Bone marrow (tissue), 2 donors: ENCODE measurements around the gene VGLL3.
"Not testable (repeated sequence)": the region's sequence is repeated elsewhere in the genome, so short reads cannot be mapped to it uniquely, and the experiment has no call there.

ENCODE experiments used
- DNase-seq, 2 donors: peaks; one replicate each; lab custom pipeline; 2025; lab: John Stamatoyannopoulos, UW

The VGLL3 gene

DNA sequence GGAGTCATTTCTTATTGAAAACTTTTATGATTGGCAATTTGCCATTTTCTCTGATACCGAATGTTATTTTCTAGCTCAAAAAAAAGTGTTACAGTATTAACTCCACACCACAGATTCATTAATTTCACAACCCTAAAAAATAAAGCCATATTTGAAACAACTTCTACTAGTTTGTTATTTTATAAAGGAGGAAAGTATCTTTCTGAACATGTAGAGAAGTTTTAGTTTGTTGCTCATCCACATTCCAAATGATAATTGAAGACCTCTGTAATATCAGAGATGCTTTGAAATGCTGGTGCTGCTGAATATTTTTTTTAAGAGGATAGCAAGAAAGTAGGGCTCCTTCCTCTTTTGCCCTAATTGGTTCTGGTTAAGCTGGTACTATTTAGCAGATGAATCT is 1.9 kb downstream of the VGLL3 start:
- DNase-seq, result no peak

DNA sequence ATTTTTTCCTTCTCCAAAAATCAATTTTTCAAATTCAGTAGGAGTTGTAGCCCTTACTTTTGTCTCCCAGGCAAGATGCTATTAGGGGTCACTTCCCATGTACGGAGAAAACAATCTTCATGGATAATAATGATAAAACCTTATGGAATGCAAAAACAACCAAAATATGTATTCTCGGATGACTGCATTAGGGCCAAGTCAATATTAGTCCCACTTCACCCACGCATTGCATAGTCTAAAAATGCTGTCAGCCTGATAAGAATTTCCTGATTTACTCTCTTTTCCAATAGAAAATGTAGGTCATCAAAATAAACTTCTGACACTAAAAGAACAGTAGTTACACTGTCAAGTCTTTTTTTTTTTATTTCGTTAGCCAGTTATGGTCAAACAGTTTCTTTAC is 2.7 kb downstream of the VGLL3 start:
- DNase-seq, result no peak

DNA sequence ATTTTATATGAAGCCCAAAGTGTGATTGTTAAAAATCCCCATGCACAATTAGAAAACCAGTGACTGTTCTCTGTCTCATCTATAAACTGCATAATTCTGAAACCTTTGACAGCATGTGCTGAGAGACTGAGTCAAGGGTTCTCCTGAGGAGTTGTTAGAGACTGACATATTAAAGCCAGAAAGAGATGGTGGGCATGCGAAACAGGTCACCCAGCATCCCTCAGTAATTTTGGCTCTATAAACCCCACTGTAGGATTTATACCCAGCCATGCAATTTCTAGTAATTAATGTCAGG is 3.6 kb downstream of the VGLL3 start:
- no peak for DNase-seq

DNA sequence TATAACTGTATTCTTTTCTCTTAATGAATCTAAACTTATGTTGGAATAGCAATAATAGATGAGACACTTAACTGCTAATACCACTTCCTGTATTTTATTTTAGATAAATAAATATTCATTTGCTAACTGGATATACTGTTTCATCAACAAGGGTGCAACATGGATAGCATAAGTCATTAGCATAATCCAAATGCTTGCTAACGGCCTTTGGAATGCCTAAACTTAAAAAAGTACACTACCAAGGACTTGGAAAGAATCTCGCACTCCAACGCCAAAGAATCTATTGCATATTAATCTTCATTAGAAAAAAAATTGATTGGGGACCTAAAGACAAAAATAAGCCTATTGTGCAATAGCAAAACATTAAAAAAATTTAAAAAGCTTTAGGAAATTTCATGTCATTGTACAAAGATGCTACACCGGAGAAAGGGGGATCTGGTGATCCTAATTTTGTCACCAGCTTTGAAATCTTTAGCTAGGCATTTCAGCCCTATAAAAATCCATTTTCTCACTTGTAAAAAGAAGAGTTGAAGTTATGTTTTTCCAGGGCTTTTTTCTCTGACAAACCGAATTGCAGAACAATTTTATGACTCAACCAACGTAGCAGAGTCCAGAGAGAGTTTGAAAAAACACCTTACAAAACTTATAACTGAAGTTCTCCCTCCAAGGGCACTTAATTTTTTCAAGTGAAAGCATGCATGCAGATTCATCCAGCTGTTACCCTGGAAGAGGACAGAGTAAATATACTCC is 4.1 kb downstream of the VGLL3 start:
- no peak for DNase-seq

DNA sequence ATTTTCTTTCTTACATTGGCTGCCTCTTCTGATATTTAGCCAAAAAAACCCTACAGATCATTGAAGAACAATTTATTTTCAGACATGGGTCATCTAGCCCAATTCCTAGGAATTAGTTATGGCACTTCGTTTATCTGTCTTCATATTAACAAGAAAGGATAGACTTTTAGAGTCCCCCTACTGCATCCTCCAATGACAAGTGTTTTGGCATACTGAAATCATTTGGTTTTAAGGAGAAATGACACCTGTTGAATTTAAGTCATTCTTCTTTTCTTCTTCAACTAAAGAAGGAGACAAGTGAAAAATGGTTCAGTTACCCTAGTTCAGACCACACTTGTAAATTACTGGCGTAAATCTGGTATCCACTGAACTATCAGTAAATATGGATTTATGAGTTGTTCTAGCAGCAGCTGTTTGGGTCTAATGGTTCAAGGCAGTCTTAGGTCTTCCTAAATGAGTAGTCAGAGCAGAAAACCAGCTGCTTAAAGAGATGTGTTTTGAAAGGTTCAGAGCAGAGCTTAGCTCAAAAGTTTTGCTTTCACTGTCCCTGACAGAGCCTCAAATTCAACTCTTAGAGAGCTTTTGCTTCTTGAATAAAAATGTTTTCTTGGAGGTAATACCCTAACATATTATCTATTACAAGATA is 5.6 kb downstream of the VGLL3 start:
- DNase-seq, result no peak

DNA sequence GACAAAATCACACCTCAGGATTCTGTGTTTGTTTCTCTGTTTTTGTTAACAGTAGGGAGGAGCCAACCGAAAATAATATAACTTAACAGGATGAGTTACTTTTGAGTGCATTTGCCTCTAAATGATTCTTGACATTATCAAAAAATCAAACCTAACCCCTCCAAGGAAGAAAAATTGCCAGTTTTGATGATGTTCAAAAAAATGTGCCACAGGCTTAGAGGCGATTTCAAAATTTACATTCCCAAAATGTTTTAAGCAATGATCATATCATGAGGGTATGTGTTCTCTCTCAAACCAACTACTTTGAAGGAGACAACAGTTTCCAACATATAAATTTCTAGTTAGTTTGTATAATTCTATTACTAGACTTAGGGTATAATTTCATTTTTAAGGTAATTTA is 6.7 kb downstream of the VGLL3 start:
- no peak for DNase-seq

DNA sequence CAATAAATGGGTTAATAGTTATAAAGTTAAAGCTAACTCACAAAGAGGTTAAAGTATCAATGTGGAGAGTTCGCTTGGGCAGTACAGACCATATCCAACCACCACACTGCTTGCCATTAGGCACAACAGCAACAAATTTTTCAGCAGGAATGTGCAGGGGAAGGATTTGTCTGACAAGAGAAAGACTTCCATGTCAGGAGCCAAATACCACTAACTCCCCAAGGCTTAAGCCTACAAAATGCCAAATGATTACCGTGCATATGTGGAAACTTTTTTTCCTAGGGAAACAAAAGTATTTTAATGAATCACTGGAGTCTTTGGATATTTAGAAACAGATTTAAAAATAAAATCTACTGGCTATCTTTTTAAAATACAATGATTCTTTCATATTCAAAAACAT is 8.1 kb downstream of the VGLL3 start:
- no peak for DNase-seq

DNA sequence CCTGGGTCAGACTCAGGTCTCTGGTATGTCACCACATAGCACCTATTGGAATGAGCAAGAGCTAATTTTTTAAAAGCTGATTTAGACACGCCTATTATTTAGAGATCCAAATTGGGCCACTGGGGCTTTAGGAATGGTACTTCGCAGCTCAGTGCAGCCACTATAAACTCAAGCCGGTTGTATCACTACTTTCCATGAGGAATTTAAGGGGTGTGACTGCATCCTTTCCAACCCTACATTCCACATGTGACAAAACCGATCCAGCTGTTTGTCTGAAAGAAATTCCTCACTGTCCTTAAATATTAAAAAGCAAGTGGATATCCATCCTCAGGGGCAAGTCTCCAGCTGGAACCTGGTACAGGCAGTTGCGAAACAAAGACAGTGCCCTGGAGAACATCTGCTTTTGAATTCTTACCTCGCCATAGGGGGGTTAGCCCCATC is 12.8 kb downstream of the VGLL3 start:
- DNase-seq, result no peak

DNA sequence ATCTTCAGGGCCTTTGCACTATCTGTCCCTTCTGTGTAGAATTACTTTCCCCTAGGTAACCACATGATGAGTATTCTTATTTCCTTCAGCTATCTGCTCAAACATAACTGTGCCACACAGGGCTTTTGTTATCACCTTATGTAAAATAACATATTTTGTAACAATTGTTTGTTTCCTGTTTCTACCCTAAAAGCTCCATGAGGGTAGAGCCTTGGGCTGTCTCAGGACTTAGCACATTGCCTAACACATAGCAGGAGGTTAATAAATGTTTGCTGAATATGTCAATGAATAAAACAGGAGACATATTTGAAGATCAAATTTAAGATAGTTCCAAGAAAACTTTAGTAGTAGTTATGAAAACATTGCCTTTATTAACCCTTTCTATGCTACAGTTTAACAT is 14.7 kb downstream of the VGLL3 start:
- DNase-seq, result no peak

DNA sequence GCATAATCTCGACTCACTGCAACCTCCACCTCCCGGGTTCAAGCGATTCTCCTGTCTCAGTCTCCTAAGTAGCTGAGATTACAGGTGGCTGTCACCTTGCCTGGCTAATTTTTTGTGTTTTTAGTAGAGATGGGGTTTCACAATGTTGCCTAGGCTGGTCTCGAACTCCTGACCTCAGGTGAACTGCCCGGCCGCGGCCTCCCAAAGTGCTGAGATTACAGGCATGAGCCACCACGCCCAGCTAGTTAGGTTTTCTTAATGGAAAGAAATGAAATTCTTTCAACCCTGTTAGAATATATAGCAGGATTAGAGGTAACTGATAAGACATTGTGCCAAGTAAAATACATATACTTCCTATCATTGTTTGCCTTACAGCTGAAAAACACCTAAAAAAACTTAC is 16.8 kb downstream of the VGLL3 start:
- not testable (repeated sequence) for DNase-seq

DNA sequence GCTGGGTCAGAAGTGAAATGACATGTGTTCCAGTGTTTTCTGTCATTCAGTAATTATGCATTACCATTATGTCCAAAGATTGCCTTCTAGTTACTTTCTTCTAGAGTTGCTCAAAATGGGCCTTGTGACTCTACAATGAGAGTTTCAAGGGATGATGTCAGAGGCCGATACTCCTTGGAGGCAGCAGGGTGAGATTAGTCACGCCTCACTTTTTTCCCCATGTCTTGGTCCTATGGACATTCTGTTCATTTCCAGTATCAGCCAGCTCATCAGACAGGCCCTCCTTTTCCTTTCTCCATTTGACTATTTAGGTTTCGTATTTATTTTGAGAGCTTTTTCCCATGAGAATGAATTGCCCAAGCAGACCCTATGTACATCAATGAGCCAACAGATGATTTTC is 17.5 kb downstream of the VGLL3 start:
- DNase-seq, result no peak

DNA sequence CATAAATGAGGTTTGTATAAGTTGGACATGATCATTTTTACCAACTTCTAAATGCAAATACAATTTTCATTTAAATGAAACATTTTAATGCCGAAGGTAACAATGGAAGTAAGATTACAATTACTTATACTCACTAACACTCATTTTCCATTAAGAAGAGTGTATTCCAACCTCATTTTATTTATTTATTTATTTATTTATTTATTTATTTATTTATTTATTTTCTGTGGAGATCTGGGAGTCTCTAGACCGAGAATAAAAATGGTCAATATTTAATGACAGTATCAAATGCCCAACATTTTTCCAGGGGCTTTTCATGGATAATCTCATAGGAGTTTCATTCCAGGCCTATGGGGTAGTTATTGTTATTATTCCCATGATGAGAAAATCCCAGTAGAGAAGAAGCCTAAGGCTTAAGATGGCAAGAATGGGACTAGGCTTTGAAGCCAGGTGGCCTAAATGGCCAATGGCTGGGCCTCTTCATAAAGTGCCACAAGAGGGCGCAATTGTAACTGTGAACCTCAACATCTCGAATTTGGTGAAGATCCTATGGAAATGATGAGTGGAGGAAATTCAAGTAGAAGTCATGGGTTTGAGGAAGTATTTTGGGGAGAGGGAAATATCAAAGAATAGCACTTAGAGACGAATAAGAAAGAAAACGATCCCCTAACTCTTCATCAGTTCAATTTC is 21.3 kb downstream of the VGLL3 start:
- peak in 1 of 2 donors; percentile 21 for DNase-seq

DNA sequence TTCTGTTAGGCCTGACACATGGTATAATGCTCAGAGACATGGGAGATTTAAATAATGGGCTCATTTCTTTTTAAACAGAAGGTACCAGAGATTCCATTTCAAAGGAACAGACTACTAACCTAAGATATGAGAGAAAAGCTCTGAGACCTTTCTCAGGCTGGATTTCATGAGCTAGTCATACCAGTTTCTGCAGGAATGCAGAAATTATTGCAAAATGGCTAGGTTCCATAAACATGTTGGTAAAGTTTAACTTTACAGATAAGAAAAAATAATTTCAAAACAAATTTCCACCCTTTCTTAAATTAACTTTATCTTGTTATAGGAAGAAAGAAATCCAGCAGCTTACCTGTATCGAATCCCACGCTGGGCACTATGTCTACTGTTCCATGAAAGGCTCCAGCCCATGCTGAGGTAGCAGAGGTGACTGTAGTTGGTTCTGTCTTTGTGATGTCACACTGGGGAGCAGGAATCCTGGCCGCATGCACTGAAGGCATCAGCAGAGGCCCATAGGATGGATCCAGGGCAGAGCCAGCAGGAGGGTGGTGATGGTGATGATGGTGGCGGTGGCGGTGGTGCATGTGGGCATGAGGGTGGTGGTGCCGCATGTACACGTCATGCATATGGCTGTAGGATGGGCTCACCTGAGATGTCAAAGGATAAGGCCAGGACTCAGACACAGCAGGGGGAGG is 22.6 kb downstream of the VGLL3 start:
- no peak for DNase-seq

DNA sequence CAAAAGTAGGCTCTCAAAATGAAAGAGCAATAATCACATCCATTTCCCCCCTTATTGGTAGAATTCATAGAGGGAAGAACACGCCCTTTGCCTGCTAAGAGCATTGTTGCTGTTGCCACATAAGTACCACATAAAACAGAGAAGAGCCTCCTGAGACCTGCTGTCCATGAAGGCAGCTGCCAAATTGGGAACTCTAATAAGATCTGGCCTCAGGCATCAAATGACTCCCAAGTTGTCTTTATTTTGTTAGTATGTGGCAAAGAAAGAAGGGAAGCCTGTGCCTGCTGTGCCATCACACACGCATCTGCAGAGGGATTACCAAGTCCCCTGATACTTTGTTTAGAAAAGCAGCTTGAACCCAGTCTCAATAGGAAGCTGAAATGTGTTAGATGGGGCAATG is 23.9 kb downstream of the VGLL3 start:
- DNase-seq, result no peak

DNA sequence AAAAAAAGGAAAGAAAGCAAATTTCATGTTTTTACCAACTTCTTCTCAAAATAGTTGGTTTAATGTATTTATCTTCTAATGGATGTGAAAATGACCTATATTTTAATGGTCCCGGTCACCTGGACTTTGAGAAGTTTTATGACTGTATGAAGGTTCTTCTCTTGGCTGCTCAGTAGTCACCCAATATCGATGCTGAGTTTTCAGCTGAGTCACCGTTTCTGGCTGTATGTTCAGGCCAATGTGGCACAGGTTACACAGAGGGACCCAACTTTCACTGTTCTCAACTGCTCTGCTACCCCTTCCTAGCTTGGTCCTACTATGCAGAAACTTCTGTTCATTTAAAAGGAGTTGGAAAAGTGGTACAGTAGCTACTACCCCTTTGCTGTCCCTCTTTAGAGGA is 25.8 kb downstream of the VGLL3 start:
- no peak for DNase-seq

DNA sequence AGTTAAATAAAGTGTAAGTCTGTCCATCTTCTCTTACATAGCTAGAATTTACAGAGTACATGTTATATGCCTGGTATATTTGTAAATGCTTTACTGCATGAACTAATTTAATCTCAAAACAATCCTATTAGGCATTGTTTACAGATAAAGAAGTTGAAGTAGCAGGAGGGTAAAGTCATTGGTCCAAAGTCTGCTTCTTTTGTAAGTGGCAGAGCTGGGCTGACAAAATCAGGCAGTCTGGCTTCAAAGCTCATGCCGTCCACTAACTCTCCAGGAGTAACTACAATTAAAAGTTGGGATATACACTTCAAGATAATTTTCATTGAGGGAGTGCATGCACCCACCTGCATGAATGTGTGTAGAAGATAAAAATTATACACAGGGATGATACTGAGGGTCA is 27.3 kb downstream of the VGLL3 start:
- no peak for DNase-seq

DNA sequence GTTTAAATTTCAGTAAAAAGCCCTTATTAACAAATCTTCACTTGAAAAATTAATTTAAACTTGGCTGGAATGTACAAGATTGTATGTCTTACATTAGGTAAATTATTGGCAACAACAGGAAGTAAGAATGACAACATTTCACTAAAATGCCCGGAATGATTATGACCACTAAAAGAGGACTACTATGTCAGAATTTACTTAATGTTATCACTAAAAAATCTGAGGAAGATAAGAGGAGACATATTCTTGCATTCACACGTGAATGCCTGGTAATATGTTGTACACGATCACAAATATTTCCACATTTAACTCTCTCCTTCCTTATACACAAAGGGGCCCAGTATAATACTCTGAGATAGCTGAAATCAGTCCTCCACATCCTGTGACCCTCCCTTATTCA is 29.7 kb downstream of the VGLL3 start:
- DNase-seq, result no peak

DNA sequence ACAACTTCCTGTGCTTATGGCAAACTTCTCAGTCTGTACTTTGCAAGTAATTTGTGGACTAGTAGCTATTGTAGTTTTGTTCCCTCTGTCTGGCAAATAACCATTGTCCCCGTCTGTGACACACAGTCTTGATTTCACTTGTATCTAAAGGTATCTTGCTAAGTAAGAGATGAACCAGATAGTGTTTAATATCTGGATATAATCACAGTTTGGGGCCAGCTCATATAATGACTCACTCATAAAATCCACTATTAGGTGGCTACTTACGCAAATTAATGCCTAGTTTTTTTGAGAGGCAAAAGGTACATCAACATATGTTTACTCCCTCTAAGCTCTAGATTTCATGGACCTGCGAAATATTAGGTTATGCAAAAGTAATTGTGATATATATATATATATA is 30.4 kb downstream of the VGLL3 start:
- no peak for DNase-seq

DNA sequence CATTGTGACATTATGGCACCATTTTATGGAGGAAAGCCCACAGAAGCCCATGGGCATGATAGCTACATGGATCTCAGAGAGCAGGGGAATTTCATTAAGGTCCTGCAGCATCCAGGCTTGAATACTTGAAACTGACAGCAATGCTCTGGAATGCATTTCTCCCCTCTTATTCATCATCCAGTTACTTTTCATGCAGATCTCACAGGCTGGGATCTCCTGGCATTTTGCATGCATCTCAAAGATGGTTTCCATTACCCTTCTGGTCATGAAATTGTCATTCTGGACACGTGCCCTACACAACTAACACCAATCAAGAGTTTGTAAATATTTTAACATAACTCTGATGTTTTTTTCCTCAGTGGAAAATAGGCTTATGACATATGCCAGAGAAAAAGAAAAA is 32.4 kb downstream of the VGLL3 start:
- DNase-seq, result no peak

DNA sequence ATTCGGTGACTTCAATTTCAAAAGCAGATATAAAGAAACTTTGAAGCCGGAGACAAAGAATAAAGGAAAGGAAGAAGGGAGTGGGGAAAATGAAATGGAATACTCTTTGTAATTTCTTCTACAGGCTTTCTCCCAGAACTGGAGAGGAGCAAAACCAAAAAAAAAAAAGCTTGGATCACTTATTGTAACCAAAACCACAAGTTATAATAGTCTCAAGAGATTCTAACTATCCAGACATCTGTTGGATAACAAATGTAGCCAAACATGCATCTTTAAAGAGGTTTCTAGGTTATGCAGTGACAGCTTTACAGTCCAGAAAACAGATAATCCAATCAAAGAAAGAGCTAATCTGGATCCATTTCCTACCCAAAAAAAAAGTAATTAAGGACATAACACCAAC is 36.2 kb downstream of the VGLL3 start:
- DNase-seq, result no peak

DNA sequence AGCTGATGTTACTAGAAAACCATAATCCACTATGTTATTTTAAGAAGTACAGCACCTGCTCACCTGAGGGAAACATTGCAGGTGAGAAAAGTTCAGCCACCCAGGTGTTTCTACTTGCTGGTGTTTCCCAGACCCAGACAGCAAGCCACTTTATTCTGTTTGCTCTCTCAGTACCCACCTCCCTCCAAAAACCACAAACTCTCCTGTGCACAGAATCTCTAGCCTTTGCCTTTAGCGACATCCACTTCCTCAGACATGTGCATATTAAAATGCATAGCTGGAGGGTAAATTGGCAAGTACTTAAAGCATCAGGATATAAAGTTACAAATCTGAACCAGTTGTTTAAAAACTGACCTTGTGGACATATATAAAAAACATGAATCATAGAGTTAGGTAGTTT is 36.7 kb downstream of the VGLL3 start:
- DNase-seq, result no peak

DNA sequence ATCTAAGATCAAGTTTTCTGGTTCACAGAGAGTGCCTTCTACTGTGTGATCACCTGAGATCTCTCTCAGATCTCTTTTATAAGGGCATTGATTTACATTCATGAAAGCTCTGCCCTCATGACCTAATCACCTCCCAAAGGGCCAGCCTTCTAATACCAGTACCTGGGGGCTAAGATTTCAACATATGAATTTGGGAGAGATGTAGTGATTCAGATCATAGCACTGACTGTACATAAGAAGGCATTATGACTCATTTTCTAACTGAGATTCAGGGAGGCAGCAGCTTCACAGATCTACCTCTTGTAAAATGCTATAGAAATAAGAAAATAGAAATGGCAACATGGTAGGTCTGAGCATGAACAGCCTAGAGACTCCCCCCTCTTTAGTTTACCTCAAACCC is 39.6 kb downstream of the VGLL3 start:
- no peak for DNase-seq

DNA sequence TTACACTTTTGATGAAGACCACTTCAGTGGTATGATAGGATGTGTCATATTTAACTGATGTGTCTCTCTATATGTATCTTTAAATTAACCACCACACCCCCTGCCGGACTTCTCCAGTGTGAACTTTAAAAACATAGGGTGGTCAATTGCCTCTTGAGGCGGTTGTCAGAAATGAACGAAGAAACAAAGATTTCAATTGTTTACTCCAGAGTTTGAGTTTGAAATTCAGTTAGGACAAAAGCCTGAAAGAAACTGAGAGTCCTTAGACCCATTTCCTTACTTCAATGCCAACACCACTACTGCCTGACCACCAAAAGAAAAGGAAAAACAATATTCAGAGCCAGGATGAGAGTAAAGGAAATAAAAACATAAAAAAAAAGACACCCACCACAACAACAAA is 40.2 kb downstream of the VGLL3 start:
- DNase-seq, result no peak
